Measurements from ENCODE around the gene LGI4. TPM values are rescaled to one million over a fixed set of nuclear protein-coding genes. Genes with fewer than 3 reads are reported as not detected.

The LGI4 gene
- total RNA-seq, 1 donor from 2014 or later, result 6.7 TPM

- DNase-seq (no peak), ATAC-seq (no peak)
- TF ChIP-seq CTCF (IDR thresholded peaks at IDR 0.05), result no peak
- Histone ChIP-seq H3K27ac (no peak overlapping the region), H3K4me1 (no peaks in the 10 kb centered on the region), H3K9me3 (no peaks in the 10 kb centered on the region), H3K4me3 (no peak overlapping the region), H3K36me3 (peaks cover 38% of the 10 kb centered on the region), H3K27me3 (no peaks in the 10 kb centered on the region)
- intact Hi-C loops (cut with DNase I), result no loop called here
Observed at GRCh38 chr19:35159606-35160005, 24.7 kb upstream of the LGI4 start.

GRCh38 chr19:35157431-35157830, 22.6 kb upstream of the LGI4 start:
- H3K36me3 ChIP-seq, result peaks cover 29% of the 10 kb centered on the region
- no peaks in the 10 kb centered on the region for H3K27me3 ChIP-seq
- DNase-seq (no peak), ATAC-seq (no peak)
- H3K9me3 ChIP-seq, result no peaks in the 10 kb centered on the region
- no peak for TF ChIP-seq CTCF (IDR thresholded peaks at IDR 0.05)
- H3K27ac ChIP-seq, result no peak overlapping the region
- intact Hi-C loops (cut with DNase I), result no loop called here
- peaks cover 9% of the 10 kb centered on the region for H3K4me1 ChIP-seq
- no peak overlapping the region for H3K4me3 ChIP-seq

- no peak for TF ChIP-seq CTCF (IDR thresholded peaks at IDR 0.05)
- intact Hi-C loops (cut with DNase I), result no loop called here
- no peaks in the 10 kb centered on the region for H3K9me3 ChIP-seq
- H3K4me1 ChIP-seq, result peaks cover 9% of the 10 kb centered on the region
- no peak for DNase-seq
- ATAC-seq, result no peak
- H3K4me3 ChIP-seq, result no peak overlapping the region
- H3K27me3 ChIP-seq, result no peaks in the 10 kb centered on the region
- H3K36me3 ChIP-seq, result peaks cover 21% of the 10 kb centered on the region
- no peak overlapping the region for H3K27ac ChIP-seq
Observed at GRCh38 chr19:35156673-35157014, 21.8 kb upstream of the LGI4 start.

- H3K36me3 ChIP-seq, result peaks cover 16% of the 10 kb centered on the region
- intact Hi-C loops (cut with DNase I), result no loop called here
- peaks cover 9% of the 10 kb centered on the region for H3K4me1 ChIP-seq
- ATAC-seq, result no peak
- no peak for TF ChIP-seq CTCF (IDR thresholded peaks at IDR 0.05)
- H3K4me3 ChIP-seq, result peak overlapping the region; percentile 66
- no peaks in the 10 kb centered on the region for H3K9me3 ChIP-seq
- no peak for DNase-seq
- H3K27ac ChIP-seq, result no peak overlapping the region
- no peaks in the 10 kb centered on the region for H3K27me3 ChIP-seq
Observed at GRCh38 chr19:35155981-35156672, 21.3 kb upstream of the LGI4 start.

- Histone ChIP-seq H3K9me3 (no peaks in the 10 kb centered on the region), H3K4me3 (peak overlapping the region; percentile 66), H3K36me3 (peaks cover 12% of the 10 kb centered on the region), H3K27ac (peak overlapping the region; percentile 67), H3K4me1 (peaks cover 9% of the 10 kb centered on the region), H3K27me3 (no peaks in the 10 kb centered on the region)
- no peak for TF ChIP-seq CTCF (IDR thresholded peaks at IDR 0.05)
- DNase-seq, result no peak
- intact Hi-C loops (cut with DNase I), result no loop called here
- peak; percentile 2 for ATAC-seq
Observed at GRCh38 chr19:35155441-35155840, 20.6 kb upstream of the LGI4 start.

All from upper lobe of right lung (tissue), 1 donor.